Esophagus squamous epithelium (tissue), 4 donors: ENCODE measurements around the gene LIX1L.

Source experiments
- CTCF ChIP-seq, 6 experiments: fragments of 450-650 bp in 4 of 6; fragments of 200-600 bp in 2 of 6; sonication (generic) in 2 of 6; IDR thresholded peaks; one replicate each; pipeline ENCODE4 v1.5.1; 2016 to 2019; ENCODE audit warnings: antibody characterized with exemption in 6 of 6, mild to moderate bottlenecking in 4 of 6, moderate library complexity in 4 of 6
- POLR2A ChIP-seq, 4 donors: fragments of 450-650 bp; IDR thresholded peaks; one replicate each; pipeline ENCODE4 v1.6.1; 2017; ENCODE audit warnings: antibody characterized with exemption in 4 of 4, mild to moderate bottlenecking in 4 of 4, moderate library complexity in 3 of 4

- no peak for TF ChIP-seq CTCF (IDR thresholded peaks at IDR 0.05)
- no peak for TF ChIP-seq POLR2A (IDR thresholded peaks at IDR 0.05)
Measured at GRCh38 chr1:145916745-145917144, 41.1 kb downstream of the LIX1L start.
